GM18907 (cell line): ENCODE data around the gene NPHP4.

Experiments
- ATAC-seq: cut with Tn5 transposase; IDR thresholded peaks from one replicate; pipeline ENCODE4 v1.9.1; 2021; ENCODE audit warnings: mild to moderate bottlenecking, moderate library complexity; ENCODE audit not compliant: unreplicated experiment

NPHP4 gene

DNA sequence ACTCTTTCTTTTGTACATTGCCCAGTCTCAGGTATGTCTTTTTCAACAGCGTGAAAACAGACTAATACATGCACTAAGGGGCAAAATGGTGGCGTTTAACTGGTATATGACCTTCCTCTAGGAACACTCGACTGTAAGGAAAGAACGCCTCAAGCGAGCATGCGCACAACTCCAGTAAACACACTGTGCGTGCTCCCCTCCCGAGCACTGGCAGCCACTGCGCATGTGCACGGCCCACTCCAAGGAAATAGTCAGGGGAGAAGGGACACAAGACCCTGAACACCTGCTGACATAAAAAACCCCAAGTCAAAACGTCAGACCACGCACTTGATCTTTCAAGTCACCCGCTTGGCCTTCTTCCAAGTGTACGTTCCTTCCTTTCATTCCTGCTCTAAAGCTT, 173.5 kb downstream of the NPHP4 start:
- no peak for ATAC-seq

GRCh38 chr1:5815716-5816115, 176.5 kb downstream of the NPHP4 start:
- no peak for ATAC-seq

- ATAC-seq, result no peak
Observed at GRCh38 chr1:5815211-5815610, 177.0 kb downstream of the NPHP4 start.

- ATAC-seq, result no peak
Observed at GRCh38 chr1:5814046-5814619, 178.1 kb downstream of the NPHP4 start.

- no peak for ATAC-seq
Observed at GRCh38 chr1:5813480-5813879, 178.7 kb downstream of the NPHP4 start.
